LNCaP clone FGC (cell line): Measurements from ENCODE around the gene SORCS2.

ENCODE experiments used
- DNase-seq: peaks from one replicate; pipeline ENCODE4 v3.0.0-alpha.2; 2011; ENCODE audit warnings: low read depth
- H3K4me3 ChIP-seq: 2 replicates; pipeline ENCODE4 v1.5.1; 2011; ENCODE audit warnings: mild to moderate bottlenecking, low read depth, low read length, control low read depth
- TF ChIP-seq, protein P1 (sequence below): IDR thresholded peaks from 2 replicates; pipeline ENCODE4 v1.5.1; 2012; ENCODE audit warnings: mild to moderate bottlenecking; ENCODE audit not compliant: control insufficient read depth, insufficient read depth; ENCODE audit errors: extremely low read depth

The SORCS2 gene

DNA sequence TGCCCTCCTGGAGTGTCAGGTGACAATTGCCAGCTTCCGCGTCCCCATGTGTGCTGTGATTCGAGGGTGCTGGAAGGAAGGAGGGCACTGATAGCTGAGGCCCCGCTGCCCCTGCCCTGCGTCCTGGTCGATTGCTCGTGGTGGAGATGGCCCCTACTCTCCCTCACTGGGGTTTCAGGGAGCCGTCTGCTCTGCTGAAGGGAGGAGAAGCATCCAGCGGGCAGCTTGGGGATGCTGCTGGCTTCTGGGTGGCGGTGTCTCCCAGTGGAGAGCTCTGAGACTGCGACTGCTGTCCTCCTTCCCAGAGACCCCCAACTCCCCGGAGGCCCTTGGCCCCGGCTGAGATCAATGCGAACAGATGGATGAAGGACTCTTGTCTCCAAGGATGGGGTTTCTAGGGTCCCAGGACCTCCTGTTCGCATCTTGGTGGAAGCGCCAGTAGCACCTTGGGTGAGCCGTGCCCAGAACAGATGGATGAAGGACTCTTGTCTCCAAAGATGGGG, 143.8 kb downstream of the SORCS2 start:
- H3K4me3 ChIP-seq, result no peak overlapping the region
- TF ChIP-seq, protein P1, sequence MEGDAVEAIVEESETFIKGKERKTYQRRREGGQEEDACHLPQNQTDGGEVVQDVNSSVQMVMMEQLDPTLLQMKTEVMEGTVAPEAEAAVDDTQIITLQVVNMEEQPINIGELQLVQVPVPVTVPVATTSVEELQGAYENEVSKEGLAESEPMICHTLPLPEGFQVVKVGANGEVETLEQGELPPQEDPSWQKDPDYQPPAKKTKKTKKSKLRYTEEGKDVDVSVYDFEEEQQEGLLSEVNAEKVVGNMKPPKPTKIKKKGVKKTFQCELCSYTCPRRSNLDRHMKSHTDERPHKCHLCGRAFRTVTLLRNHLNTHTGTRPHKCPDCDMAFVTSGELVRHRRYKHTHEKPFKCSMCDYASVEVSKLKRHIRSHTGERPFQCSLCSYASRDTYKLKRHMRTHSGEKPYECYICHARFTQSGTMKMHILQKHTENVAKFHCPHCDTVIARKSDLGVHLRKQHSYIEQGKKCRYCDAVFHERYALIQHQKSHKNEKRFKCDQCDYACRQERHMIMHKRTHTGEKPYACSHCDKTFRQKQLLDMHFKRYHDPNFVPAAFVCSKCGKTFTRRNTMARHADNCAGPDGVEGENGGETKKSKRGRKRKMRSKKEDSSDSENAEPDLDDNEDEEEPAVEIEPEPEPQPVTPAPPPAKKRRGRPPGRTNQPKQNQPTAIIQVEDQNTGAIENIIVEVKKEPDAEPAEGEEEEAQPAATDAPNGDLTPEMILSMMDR, result no peak
- DNase-seq, result no peak

DNA sequence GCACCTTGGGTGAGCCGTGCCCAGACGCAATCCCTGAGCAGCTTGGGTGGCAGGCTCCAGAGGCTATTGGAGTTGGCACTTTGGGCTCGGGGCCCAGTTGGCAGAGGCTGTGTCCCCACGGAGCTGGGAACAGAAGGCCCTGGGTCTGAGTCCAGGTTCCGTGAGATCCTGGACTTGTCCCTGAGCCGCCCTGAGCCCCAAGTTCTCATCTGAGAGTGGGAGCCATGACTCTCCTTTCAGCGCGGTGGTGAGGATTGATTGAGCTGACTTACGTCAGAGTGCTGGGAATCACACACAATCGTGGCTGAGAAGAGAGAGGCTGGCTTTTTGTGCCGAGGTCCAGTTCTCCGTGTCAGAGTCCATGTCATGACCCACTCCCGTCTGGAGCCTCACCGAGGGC, 144.4 kb downstream of the SORCS2 start:
- TF ChIP-seq, protein P1, result no peak
- no peak overlapping the region for H3K4me3 ChIP-seq
- no peak for DNase-seq

DNA sequence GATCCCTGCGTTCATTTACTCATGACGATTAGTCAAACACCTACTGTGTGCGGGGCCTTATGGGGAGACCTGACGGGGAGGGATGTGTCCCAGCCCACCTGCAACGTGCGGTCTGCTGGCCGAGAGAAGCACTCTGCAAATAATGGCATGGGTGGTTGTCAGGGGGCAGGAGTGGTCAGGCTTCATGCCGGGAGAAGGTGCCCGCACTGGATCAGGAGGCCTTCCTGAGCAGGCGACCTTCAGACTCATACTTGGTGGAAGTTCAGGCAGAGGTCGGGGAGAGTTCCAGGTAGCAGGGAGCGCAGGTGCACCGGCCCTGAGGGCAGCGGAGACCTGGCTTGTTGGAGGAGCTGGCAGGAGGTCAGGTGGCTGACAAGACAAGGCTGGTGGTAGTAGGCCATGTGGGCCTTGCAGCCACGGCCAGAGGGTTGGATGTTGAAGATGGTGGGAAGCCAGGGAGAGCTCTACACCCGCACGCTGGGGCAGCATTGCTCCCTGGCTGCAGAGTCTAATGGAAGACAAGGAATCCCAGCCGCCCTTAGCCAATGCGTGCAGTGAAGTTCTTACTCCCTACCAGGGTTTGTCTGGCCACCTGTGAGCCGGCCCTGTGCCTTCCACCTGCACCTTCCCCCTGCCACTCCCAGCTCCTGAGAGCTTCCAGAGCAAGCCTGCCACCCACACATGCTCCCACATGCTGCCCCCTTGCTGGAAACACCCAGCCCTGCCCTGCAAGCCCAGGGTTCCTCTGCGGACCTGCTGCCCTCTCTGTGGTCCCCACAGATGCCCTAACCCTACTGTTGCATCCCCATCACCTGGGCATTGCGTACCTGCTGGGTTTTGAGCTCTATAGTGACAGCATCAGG, 145.1 kb downstream of the SORCS2 start:
- DNase-seq, result no peak
- TF ChIP-seq, protein P1, result no peak
- H3K4me3 ChIP-seq, result no peak overlapping the region

DNA sequence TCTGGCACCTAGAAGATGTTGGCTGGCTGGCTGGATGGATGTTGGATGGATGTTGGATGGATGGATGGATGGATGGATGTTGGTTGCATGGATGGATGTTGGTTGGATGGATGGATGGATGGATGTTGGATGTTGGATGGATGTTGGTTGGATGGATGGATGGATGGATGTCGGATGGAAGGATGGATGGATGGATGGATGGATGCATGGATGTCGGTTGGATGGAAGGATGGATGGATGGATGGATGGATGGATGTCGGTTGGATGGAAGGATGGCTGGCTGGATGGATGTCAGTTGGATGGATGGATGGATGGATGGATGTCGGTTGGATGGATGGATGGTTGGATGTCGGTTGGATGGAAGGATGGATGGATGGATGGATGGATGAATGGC, 145.7 kb downstream of the SORCS2 start:
- no peak overlapping the region for H3K4me3 ChIP-seq
- TF ChIP-seq, protein P1, result no peak
- no peak for DNase-seq

DNA sequence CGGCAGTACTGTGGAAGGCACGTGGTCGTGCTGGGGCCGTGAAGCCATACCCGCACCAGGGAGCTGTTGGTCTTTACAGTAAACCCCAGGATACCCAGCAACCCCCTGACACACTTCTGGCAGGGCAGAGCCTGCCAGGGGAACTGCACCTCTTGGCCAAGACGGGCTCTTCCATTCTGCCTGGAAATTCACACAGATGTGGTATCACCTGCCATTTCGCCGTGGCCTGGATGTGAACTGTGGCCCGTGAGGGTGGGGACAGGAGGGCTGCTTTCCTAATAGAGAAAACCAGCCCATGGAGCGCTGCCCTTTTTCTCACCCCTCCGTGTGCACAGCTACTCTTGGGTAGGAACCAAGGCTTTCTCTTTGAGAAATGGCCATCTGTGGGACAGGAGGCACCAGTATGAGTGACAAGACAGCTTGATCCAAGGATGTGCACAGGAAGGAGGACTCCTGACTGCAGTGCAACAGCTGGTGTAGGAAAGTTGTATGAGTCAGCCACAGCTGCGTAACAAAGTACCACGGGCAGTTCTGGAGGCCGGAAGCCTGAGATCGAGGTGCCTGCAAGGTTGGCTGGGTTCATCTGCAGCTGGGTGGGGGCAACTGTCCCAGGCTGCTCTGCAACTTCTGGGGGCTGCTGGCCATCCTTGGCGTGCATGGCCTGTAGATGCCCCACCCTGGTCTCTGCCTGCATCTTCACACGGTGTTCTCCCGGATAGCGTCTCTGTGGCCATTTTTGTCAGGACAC, 146.7 kb downstream of the SORCS2 start:
- TF ChIP-seq, protein P1, result no peak
- no peak overlapping the region for H3K4me3 ChIP-seq
- no peak for DNase-seq

DNA sequence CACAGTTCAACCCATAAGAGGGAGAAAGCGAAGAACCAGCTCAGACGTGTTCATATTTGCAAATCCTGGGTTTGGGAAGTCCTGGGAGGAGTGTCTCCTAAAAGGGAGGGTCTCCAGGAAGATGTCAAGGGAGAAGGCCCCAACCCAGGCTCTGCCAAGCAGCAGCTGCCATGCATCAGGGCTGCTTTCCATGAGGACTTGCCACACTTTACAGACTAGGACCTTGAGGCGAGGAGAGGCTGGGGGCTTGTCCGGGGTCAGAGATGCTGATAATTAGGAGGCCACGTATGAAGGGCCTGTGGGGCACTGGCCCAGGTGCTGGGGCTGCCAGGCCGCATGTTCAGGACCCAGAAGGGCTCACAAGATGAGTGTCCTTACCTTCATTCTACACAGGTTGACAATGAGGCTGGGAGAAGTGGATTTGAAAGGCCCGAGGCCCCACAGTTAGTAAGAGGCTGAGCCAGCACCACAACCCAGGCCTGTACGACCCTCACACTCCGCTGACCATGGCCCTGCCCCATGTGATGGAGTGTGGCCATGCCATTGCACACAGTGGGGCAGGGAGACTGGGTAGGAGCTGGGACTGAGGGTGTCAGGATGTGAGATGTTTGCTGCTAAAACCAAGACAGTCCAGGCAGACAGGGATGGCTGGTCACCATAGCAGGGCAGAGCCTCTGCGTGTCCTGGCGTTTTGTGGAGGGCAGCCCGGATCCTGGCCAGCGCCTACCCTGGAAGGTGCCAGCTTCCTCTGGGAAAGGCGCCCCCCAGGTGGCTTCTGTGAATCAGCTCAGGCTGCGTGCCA, 147.6 kb downstream of the SORCS2 start:
- H3K4me3 ChIP-seq, result no peak overlapping the region
- TF ChIP-seq, protein P1, result no peak
- no peak for DNase-seq
